Measurements from ENCODE around the gene AKAP14. TPM values are rescaled to one million over a fixed set of nuclear protein-coding genes. Genes with fewer than 3 reads are reported as not detected.

AKAP14 gene
- total RNA-seq, 2 donors from 2014 or later, result not detected

DNA sequence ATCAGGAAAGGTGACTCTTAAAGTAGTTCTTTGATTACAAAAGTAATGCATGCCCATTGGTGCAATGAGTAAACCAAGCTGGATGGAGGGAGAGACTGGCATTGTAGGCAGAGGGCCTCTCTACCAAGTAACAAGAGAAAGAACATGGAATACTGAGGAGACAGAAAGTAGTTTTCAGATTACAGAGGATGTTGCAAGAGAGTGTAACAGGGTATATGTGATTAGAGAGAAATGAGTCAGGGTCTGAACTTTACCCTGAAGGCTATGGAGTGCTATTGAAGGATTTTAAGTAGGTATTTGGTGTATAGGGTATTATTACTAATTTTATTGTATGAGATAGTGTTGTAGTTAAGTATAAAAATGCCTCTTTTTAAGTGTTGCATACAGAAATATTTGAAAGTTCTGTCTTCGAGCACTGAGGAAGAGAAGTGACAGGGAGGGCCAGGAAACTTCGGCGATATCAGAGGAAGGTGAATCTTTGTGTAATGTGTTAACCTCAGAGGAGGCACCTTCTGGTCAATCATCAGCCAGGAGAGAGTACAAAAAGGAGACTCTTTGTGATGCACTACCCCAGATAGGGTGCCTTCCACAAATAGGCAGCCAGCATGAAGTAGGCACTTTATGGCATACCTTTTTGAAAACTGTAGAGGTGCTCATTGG lies 39.7 kb downstream of the AKAP14 start:
- Histone ChIP-seq H3K4me1 (no peaks in the 10 kb centered on the region), H3K27ac (no peak overlapping the region), H3K36me3 (replicated peaks in 1 of 2; ENCODE audit: insufficient read depth in 1 of 2, low read depth in 2 of 2) (peaks cover 0 to 2% of the 10 kb centered on the region in 2 donors), H3K27me3 (no peaks in the 10 kb centered on the region), H3K4me3 (no peak overlapping the region), H3K9me3 (no peaks in the 10 kb centered on the region)
- TF ChIP-seq, protein P1, sequence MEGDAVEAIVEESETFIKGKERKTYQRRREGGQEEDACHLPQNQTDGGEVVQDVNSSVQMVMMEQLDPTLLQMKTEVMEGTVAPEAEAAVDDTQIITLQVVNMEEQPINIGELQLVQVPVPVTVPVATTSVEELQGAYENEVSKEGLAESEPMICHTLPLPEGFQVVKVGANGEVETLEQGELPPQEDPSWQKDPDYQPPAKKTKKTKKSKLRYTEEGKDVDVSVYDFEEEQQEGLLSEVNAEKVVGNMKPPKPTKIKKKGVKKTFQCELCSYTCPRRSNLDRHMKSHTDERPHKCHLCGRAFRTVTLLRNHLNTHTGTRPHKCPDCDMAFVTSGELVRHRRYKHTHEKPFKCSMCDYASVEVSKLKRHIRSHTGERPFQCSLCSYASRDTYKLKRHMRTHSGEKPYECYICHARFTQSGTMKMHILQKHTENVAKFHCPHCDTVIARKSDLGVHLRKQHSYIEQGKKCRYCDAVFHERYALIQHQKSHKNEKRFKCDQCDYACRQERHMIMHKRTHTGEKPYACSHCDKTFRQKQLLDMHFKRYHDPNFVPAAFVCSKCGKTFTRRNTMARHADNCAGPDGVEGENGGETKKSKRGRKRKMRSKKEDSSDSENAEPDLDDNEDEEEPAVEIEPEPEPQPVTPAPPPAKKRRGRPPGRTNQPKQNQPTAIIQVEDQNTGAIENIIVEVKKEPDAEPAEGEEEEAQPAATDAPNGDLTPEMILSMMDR (IDR thresholded peaks at IDR 0.05), result no peak
- no peak for TF ChIP-seq POLR2A (IDR thresholded peaks at IDR 0.05)
- 90% methylated on average over 3 of the region's 3 CpGs for WGBS, 2 donors
- ATAC-seq (no peak), DNase-seq (no peak)
- intact Hi-C loops (cut with DNase I), result no loop called here

DNA sequence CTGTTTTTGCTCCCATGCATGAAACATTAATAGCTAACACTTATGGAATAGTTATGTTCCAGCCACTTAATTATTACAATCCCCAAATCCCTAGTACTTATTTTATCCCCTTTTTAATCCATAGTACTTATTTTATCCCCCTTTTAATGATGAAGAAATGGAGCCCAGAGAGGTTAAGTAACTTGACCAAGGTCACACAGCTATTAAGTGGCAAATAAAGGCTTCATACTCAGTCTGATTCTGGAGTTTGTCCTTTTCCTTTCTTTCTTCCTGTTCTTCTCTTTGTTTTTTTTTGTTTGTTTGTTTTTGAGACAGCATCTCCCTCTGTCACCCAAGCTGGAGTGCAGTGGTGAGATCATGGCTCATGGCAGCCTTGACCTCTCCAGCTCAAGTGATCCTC lies 45.6 kb downstream of the AKAP14 start:
- TF ChIP-seq, protein P1 (IDR thresholded peaks at IDR 0.05), result no peak
- TF ChIP-seq POLR2A (IDR thresholded peaks at IDR 0.05), result no peak
- Histone ChIP-seq H3K36me3 (replicated peaks in 1 of 2; ENCODE audit: insufficient read depth in 1 of 2, low read depth in 2 of 2) (no peaks in the 10 kb centered on the region), H3K27me3 (no peaks in the 10 kb centered on the region), H3K9me3 (no peaks in the 10 kb centered on the region), H3K4me1 (peaks cover 15% of the 10 kb centered on the region), H3K27ac (no peak overlapping the region), H3K4me3 (no peak overlapping the region)
- no peak for DNase-seq
- no peak for ATAC-seq
- intact Hi-C loops (cut with DNase I), result no loop called here

DNA sequence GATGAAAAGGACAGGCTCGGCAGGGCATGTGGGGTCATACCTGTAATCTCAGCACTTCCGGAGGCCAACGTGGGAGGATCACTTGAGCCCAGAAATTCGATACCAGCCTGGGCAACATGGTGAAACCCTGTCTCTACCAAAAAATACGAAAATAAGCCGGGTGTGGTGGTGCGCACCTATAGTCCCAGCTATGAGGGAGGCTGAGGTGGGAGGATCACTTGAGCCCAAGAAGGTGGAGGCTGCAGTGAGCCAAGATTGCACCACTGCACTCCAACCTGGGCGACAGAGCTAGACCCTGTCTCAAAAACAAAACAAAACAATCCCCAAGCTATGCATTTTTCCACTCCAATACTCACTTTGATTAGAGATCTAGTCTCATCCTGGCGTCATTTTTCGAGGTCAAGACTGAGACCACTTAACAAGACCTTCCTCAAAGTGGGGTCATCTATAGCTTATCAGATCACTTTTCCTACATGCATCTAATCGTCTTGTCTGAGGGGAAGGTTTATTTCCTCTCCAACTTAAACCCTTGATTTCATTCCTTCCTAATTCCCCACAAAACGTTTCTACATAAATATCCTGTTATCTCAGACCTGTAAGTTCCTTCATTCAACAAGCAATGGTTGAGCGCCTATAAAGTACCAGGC lies 46.6 kb downstream of the AKAP14 start:
- WGBS, 2 donors, result 34 to 38% methylated on average over 13 of the region's 13 CpGs
- Histone ChIP-seq H3K36me3 (replicated peaks in 1 of 2; ENCODE audit: insufficient read depth in 1 of 2, low read depth in 2 of 2) (no peaks in the 10 kb centered on the region), H3K27me3 (no peaks in the 10 kb centered on the region), H3K27ac (peak overlapping the region in 2 of 4 donors; percentile 88 to 90), H3K9me3 (no peaks in the 10 kb centered on the region), H3K4me1 (peaks cover 15% of the 10 kb centered on the region), H3K4me3 (peak overlapping the region in 1 of 2 donors; percentile 62)
- ATAC-seq (no peak), DNase-seq (no peak)
- intact Hi-C loops (cut with DNase I), result no loop called here
- TF ChIP-seq, protein P1 (IDR thresholded peaks at IDR 0.05), result no peak
- TF ChIP-seq POLR2A (IDR thresholded peaks at IDR 0.05), result no peak

DNA sequence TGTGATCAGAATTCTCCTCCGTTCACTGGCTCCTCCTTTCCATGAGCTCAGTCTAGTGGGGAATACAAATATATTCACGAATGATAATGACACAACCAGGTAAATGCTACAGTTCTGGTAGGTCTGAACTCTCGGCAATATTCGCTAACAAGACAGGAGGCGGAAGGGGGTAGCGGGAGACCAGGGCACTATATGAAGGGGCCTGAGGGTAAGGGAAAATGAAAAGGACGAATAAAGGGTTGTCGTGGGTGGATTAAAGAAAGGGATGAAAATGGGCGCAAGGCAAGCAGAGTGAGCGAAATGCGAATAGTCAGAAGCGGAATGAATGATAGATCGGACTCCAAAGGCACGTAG lies 47.1 kb downstream of the AKAP14 start:
- Histone ChIP-seq H3K27me3 (no peaks in the 10 kb centered on the region), H3K9me3 (no peaks in the 10 kb centered on the region), H3K36me3 (replicated peaks in 1 of 2; ENCODE audit: insufficient read depth in 1 of 2, low read depth in 2 of 2) (no peaks in the 10 kb centered on the region), H3K4me3 (peak overlapping the region; percentile 3 to 62), H3K27ac (peak overlapping the region; percentile 22 to 90 (median 76)), H3K4me1 (peaks cover 15% of the 10 kb centered on the region)
- intact Hi-C loops (cut with DNase I), result no loop called here
- no peak for DNase-seq
- no peak for ATAC-seq
- TF ChIP-seq, protein P1 (IDR thresholded peaks at IDR 0.05), result no peak
- TF ChIP-seq POLR2A (IDR thresholded peaks at IDR 0.05), result no peak
- 1 to 2% methylated on average over 14 of the region's 14 CpGs for WGBS, 2 donors

All from body of pancreas (tissue), 4 donors.